Natural killer cell (primary cell): Measurements from ENCODE around the gene ZDHHC14. TPM values are rescaled to one million over a fixed set of nuclear protein-coding genes. Genes with fewer than 3 reads are reported as not detected.

Source experiments
- ATAC-seq, 3 donors: fragments of 150-1000 bp in 2 of 3; fragments of 200-7000 bp in 1 of 3; cut with Tn5 transposase; 1 replicate in 1 of 3; 2 replicates in 2 of 3; pipeline ENCODE4 v1.10.0; 2021; ENCODE audit warnings: mild to moderate bottlenecking in 2 of 3, moderate library complexity in 2 of 3
- DNase-seq, 2 donors: peaks; one replicate each; pipeline versions ENCODE4 v3.0.0 to v3.0.0-alpha.2; 2013 to 2021; ENCODE audit warnings: mixed read lengths in 1 of 2
- H3K27ac ChIP-seq: one replicate; pipeline ENCODE4 v1.5.1; 2013; ENCODE audit warnings: mild to moderate bottlenecking, low read length
- H3K27me3 ChIP-seq: one replicate; pipeline ENCODE4 v1.6.1; 2013; ENCODE audit warnings: low read length; ENCODE audit not compliant: control insufficient read depth, insufficient read depth
- H3K36me3 ChIP-seq: one replicate; pipeline ENCODE4 v1.6.1; 2013; ENCODE audit warnings: low read length; ENCODE audit not compliant: control insufficient read depth, insufficient read depth
- H3K4me1 ChIP-seq: one replicate; pipeline ENCODE4 v1.6.1; 2013; ENCODE audit warnings: low read length; ENCODE audit not compliant: control insufficient read depth, insufficient read depth
- H3K4me3 ChIP-seq: one replicate; pipeline ENCODE4 v1.5.1; 2013; ENCODE audit warnings: low read length
- H3K9me3 ChIP-seq: one replicate; pipeline ENCODE4 v1.6.1; 2013; ENCODE audit warnings: low read length; ENCODE audit not compliant: control insufficient read depth, insufficient read depth
- H3K27ac Mint-ChIP-seq, 2 donors: one replicate each; pipeline ENCODE4 v1.8.0; 2022; ENCODE audit warnings: mild to moderate bottlenecking in 2 of 2, mixed read lengths in 2 of 2, moderate library complexity in 1 of 2
- H3K27me3 Mint-ChIP-seq, 2 donors: one replicate each; pipeline ENCODE4 v1.8.0; 2022; ENCODE audit warnings: low read depth in 2 of 2, mixed read lengths in 2 of 2
- H3K36me3 Mint-ChIP-seq: one replicate; pipeline ENCODE4 v1.8.0; 2022; ENCODE audit warnings: mixed read lengths
- H3K4me1 Mint-ChIP-seq, 2 donors: one replicate each; pipeline ENCODE4 v1.8.0; 2022; ENCODE audit warnings: mixed read lengths in 2 of 2
- H3K4me3 Mint-ChIP-seq: one replicate; pipeline ENCODE4 v1.8.0; 2022; ENCODE audit warnings: mild to moderate bottlenecking, moderate library complexity, mixed read lengths
- H3K9me3 Mint-ChIP-seq, 2 donors: one replicate each; pipeline ENCODE4 v1.8.0; 2022; ENCODE audit warnings: mixed read lengths in 2 of 2
- whole genome bisulfite sequencing: methylation state at CpG from one replicate; pipeline ENCODE4 v1.1.7; 2013; ENCODE audit warnings: missing lambda C conversion rate; ENCODE audit not compliant: insufficient coverage; 5-methylcytosine and 5-hydroxymethylcytosine counted together
- intact Hi-C: fragments of 100-400 bp; cut with micrococcal nuclease; formaldehyde crosslinking; loops from one replicate; pipeline ENCODE4 v1.14.2; 2022
- total RNA-seq, 4 donors: library from RNA; stranded (reverse); fragments of 120-200 nt in 1 of 4; gene quantifications; one replicate each; pipeline versions ENCODE4 v1.2.3 to v1.2.4, GENCODE V29; 2013 to 2022
- TF ChIP-seq, protein P1 (sequence below): fragments of 200-600 bp; IDR thresholded peaks from one replicate; pipeline ENCODE4 v1.8.0; 2022; ENCODE audit warnings: antibody characterized with exemption

The ZDHHC14 gene
- total RNA-seq, 3 donors from 2014 or later (not counting 1 experiment from before 2014, with no cell fraction given) = 6.7 to 11.3 (median 10.6) TPM

DNA sequence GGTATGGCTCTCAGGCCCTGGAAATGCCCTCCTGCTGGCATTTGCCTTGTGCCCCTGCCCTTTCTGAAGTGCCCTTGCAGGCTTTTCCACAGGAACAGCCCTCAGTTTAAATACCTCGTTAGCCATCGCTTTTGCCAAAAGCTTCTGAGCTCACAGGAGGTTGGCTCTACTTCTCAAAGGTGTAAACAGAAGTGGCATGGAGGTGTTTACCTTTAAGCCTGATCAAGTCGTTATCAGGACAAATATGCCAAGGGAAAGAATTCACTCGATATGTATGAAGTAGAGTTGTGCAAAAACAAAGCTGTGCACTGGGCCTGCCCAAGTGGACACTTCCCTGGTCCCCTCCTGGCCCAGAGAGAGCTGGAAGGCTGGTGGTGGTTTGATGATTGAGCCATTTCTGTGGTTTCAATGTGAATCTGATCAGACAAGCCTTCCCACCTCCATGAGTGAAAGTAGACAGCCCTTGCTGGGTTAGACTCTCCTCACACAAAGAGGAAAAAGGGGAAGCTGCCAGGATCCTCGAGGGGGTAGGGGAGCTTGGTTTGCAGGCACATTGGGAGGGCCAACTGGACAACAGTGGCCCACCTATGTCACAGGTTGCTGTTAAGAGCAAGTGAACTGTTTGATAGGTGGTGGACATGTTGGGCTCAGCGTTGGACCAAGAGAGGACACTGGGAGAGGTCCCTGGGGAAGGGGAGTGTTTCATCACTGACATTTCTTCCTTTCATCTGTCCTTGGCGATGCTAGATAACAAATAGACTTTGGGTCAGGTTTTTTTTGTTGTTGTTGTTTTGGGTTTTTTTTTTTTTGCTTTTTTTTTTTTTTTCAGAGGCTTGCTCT lies 98.7 kb downstream of the ZDHHC14 start:
- no peaks in the 10 kb centered on the region for H3K27me3 ChIP-seq
- Mint-ChIP-seq H3K4me1 (peaks cover 4 to 12% of the 10 kb centered on the region in 2 donors), H3K36me3 (no peaks in the 10 kb centered on the region), H3K27ac (no peak overlapping the region), H3K9me3 (peaks cover 0 to 2% of the 10 kb centered on the region in 2 donors), H3K27me3 (peaks cover 0 to 14% of the 10 kb centered on the region in 2 donors), H3K4me3 (no peak overlapping the region)
- DNase-seq (no peak), ATAC-seq (no peak)
- WGBS = 87% methylated on average over 7 of the region's 7 CpGs
- no peaks in the 10 kb centered on the region for H3K36me3 ChIP-seq
- H3K9me3 ChIP-seq = no peaks in the 10 kb centered on the region
- no peaks in the 10 kb centered on the region for H3K4me1 ChIP-seq
- H3K27ac ChIP-seq = no peak overlapping the region
- TF ChIP-seq, protein P1, sequence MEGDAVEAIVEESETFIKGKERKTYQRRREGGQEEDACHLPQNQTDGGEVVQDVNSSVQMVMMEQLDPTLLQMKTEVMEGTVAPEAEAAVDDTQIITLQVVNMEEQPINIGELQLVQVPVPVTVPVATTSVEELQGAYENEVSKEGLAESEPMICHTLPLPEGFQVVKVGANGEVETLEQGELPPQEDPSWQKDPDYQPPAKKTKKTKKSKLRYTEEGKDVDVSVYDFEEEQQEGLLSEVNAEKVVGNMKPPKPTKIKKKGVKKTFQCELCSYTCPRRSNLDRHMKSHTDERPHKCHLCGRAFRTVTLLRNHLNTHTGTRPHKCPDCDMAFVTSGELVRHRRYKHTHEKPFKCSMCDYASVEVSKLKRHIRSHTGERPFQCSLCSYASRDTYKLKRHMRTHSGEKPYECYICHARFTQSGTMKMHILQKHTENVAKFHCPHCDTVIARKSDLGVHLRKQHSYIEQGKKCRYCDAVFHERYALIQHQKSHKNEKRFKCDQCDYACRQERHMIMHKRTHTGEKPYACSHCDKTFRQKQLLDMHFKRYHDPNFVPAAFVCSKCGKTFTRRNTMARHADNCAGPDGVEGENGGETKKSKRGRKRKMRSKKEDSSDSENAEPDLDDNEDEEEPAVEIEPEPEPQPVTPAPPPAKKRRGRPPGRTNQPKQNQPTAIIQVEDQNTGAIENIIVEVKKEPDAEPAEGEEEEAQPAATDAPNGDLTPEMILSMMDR = no peak
- intact Hi-C loops = no loop called here
- no peak overlapping the region for H3K4me3 ChIP-seq

DNA sequence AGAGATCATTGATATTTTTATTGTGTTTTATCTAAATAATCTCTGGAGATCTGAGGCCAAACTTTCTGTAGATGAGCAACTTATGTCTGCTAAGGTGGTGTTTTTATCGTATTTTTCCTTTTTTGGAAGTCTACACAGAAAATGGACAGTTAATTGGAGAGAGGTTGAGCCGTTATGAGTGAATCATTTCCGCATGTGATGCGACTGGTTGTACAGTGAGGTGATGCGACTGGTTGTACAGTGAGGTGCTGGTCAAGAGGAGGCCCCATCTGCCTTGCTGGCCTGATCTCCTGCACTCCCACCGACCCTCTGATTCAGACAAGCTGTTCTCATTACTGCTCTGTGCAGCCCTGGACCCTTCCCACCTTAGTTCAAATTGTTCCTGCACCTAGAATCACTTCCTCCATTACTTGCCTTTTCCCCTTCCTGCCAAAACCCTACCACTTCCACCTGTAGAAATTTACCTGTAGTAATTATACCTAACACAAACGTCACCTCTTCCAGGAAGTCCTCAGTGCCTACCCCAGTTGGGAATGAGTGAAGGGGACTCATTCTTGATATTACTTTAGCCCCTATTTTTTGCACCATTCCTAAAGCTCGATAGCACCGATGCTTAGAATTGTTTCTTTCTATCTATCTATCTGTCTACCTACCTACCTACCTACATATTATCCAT lies 100.3 kb downstream of the ZDHHC14 start:
- peaks cover 4 to 12% of the 10 kb centered on the region in 2 donors for H3K4me1 Mint-ChIP-seq
- TF ChIP-seq, protein P1 = no peak
- 94% methylated on average over 7 of the region's 9 CpGs for WGBS
- peaks cover 0 to 4% of the 10 kb centered on the region in 2 donors for H3K27me3 Mint-ChIP-seq
- no peak for ATAC-seq
- H3K27me3 ChIP-seq = no peaks in the 10 kb centered on the region
- no peak for DNase-seq
- H3K4me3 Mint-ChIP-seq = no peak overlapping the region
- intact Hi-C loops = no loop called here
- peaks cover 0 to 2% of the 10 kb centered on the region in 2 donors for H3K9me3 Mint-ChIP-seq
- H3K27ac Mint-ChIP-seq = no peak overlapping the region
- H3K4me3 ChIP-seq = no peak overlapping the region
- H3K27ac ChIP-seq = no peak overlapping the region
- no peaks in the 10 kb centered on the region for H3K36me3 Mint-ChIP-seq
- peaks cover 5% of the 10 kb centered on the region for H3K4me1 ChIP-seq
- H3K9me3 ChIP-seq = no peaks in the 10 kb centered on the region
- H3K36me3 ChIP-seq = no peaks in the 10 kb centered on the region

GRCh38 chr6:157481865-157482249 lies 100.9 kb downstream of the ZDHHC14 start:
- Histone ChIP-seq H3K27me3 (no peaks in the 10 kb centered on the region), H3K36me3 (no peaks in the 10 kb centered on the region), H3K4me1 (peaks cover 10% of the 10 kb centered on the region), H3K27ac (no peak overlapping the region), H3K9me3 (no peaks in the 10 kb centered on the region), H3K4me3 (no peak overlapping the region)
- 100% methylated on average over 2 of the region's 4 CpGs for WGBS
- DNase-seq = no peak
- Mint-ChIP-seq H3K4me1 (peaks cover 10 to 17% of the 10 kb centered on the region in 2 donors), H3K36me3 (no peaks in the 10 kb centered on the region), H3K27me3 (no peaks in the 10 kb centered on the region), H3K27ac (no peak overlapping the region), H3K9me3 (peaks cover 0 to 2% of the 10 kb centered on the region in 2 donors), H3K4me3 (no peak overlapping the region)
- TF ChIP-seq, protein P1 = no peak
- no peak for ATAC-seq
- intact Hi-C loops = no loop called here
